Uterus (tissue), 2 donors: ENCODE results near the gene TSPAN18.

Experiments
- POLR2A ChIP-seq, 2 donors: fragments of 450-650 bp; IDR thresholded peaks; one replicate each; pipeline ENCODE4 v1.6.1; 2016; ENCODE audit warnings: antibody characterized with exemption in 2 of 2, mild to moderate bottlenecking in 1 of 2, moderate library complexity in 1 of 2
- TF ChIP-seq, protein P1 (sequence below), 4 experiments: fragments of 200-600 bp in 2 of 4; fragments of 450-650 bp in 2 of 4; sonication (generic) in 2 of 4; IDR thresholded peaks; one replicate each; pipeline ENCODE4 v1.5.1; 2016 to 2019; ENCODE audit warnings: antibody characterized with exemption in 4 of 4, mild to moderate bottlenecking in 2 of 4, moderate library complexity in 1 of 4

DNA sequence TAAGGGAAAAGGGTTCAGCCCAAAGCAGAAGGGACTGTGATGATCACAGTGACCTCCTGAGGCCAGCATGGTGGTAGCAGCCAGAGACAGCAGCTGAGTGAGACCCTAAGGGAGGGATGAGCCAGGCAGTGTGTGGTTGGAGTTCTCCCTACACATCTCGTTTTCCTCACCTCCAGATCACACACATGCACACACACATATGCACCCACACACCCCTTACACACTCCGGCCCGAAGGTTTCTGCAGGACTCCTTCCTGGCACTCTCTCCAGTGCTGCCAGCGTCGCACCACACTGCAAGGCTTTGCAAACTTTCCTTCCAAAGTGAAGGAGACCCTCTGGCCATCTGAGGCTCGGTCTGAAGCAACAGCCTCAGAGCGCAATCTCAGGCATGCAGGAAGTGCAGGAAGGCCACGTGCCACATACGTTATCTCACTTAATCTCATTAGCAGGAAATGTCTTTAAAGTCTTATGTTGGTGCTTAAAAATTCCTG lies 250.8 kb downstream of the TSPAN18 start:
- TF ChIP-seq, protein P1, sequence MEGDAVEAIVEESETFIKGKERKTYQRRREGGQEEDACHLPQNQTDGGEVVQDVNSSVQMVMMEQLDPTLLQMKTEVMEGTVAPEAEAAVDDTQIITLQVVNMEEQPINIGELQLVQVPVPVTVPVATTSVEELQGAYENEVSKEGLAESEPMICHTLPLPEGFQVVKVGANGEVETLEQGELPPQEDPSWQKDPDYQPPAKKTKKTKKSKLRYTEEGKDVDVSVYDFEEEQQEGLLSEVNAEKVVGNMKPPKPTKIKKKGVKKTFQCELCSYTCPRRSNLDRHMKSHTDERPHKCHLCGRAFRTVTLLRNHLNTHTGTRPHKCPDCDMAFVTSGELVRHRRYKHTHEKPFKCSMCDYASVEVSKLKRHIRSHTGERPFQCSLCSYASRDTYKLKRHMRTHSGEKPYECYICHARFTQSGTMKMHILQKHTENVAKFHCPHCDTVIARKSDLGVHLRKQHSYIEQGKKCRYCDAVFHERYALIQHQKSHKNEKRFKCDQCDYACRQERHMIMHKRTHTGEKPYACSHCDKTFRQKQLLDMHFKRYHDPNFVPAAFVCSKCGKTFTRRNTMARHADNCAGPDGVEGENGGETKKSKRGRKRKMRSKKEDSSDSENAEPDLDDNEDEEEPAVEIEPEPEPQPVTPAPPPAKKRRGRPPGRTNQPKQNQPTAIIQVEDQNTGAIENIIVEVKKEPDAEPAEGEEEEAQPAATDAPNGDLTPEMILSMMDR (IDR thresholded peaks at IDR 0.05): no peak
- TF ChIP-seq POLR2A (IDR thresholded peaks at IDR 0.05): no peak
